ENCODE measurements around the gene OLFM2. TPM values are rescaled to one million over a fixed set of nuclear protein-coding genes. Genes with fewer than 3 reads are reported as not detected.
"Not testable (repeated sequence)": the region's sequence is repeated elsewhere in the genome, so short reads cannot be mapped to it uniquely, and the experiment has no call there.

Gene OLFM2
- polyA plus RNA-seq, 4 donors = 17.8 to 30.7 (median 23.2) TPM

DNA sequence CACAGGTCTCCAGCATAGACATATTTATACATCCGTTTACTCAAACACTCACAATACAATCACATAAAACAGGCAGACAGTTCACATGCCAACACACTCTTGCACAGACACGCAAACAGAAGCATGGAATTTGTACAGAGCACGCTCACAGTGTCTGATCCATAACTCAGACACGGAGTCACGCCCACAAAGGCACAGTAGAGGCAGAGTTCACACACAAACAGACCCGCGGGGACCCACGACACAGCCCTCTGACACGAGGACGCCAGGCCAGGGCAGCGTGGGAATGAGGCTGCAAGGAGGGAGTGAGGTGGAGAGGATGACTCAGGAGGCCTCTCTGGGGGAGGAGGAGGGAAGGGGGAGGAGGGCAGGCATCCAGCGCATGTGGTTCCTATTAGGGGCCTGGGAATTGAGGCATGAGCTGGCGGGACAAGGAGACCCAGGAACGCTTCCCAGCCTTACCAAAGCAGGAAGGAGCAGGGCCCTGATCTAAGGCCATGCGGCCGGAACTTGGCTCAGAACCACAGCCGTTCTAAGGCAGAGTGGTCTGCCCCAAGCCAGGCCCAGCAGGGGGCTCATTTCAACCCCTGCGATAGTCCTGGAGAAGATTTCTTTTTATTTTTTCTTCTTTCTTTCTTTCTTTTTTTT is 9.1 kb upstream of the OLFM2 start:
- DNase-seq (ENCODE audit: low read depth in 4 of 4, low spot score in 3 of 4) = peak in 2 of 4 donors; percentile 16 to 38

DNA sequence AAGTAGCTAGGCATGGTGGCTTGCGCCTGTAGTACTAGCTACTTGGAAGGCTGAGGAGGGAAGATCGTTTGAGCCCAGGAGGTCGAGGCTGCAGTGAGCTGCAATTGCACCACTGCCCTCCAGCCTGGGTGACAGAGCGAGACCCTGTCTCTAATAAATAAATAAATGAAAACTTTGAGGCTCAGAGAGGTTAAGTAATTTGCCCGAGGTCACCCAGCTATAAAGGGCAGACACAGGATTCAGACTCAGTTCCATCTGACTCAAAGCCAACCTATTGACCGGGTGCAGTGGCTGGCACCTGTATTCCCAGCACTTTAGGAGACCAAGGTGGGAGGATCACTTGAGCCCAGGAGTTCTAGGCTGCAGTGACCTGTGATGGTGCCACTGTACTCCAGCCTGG is 7.4 kb upstream of the OLFM2 start:
- no peak for DNase-seq (ENCODE audit: low read depth in 4 of 4, low spot score in 3 of 4)

DNA sequence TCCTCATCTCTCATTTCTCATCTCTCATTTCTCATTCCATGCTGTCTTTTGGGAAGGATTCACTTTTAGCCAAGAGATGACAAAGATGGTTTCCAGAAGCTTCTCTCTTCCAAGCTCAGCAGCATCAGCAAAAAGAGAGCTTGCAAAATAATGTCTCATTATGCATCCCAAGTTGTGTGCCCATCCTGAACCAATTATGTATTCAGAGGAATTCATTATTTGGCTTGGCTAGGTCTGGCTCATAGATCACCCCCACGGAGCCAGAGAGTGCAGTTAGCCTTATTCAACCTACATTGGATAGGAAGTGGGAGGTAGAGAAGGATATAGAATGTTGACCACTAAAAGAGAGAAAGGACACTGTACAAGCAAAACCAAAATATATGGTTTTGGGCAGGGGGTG is 5.4 kb upstream of the OLFM2 start:
- no peak for DNase-seq (ENCODE audit: low read depth in 4 of 4, low spot score in 3 of 4)

DNA sequence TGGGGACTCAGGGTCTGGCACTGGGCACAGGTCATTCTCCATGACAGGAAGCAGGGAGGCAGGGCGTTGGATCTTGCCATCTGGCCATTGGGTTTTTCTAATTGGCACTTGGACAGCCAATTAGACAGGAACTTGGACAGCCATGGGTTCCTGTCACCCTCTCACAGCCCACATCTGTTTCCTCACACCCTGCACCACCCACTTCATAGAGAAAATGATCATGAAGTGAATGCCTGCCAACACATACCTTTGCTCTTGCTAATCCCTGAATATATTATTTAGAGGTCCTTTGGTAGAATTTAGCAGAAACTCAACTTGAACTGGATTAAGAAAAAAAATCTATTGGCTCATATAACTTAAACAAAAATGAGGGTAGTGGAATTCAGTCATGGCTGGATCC is 4.9 kb upstream of the OLFM2 start:
- DNase-seq (ENCODE audit: low read depth in 4 of 4, low spot score in 3 of 4) = no peak

DNA sequence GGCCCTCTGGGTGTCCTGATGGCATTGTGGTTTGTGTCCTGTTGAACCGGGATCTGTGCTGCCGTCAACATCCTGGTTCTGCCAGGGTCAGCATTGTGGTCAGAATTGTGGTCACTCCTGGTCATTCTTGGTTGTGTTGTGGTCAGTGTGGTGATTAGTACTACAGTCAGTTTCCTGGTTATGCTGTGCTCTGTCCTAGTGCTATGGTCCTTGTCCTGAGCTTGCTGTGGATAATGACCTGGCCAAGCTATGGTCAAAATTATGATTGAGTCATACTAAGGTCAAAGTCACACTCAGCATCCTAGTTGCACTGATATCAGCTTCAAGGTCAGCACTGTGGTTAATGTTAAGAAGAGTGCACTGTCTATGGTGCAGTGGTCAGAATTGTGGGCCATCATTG is 4.5 kb upstream of the OLFM2 start:
- no peak for DNase-seq (ENCODE audit: low read depth in 4 of 4, low spot score in 3 of 4)

DNA sequence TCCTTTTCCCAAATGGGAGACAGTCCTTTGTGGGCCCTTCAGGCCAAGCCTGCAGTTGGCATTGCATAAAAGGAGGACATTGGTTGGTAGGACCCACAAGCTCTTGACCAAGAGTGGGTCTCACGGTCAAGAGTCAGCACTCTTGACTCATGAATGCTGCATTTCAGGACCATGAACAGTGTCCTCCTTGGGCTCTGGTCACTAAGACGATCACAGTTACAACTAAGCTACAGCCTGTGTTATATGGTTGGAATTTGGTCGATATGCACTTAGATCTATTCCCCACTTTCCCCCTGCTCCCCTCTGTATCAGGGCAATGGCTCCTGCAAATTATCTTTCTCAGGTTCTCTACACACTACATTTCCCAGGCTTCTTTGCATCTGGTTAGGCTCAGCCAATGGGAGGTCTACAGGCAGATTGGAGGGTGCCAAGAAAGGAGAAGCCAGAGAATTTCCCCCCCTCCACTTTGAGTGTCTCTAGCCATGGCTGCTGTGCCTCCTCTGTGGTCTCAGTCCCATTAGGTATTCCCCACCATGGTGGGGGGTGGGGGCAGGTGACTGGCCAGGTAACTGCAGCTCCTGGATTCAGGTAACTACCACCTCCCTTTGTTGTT is 3.1 kb upstream of the OLFM2 start:
- no peak for DNase-seq (ENCODE audit: low read depth in 4 of 4, low spot score in 3 of 4)

DNA sequence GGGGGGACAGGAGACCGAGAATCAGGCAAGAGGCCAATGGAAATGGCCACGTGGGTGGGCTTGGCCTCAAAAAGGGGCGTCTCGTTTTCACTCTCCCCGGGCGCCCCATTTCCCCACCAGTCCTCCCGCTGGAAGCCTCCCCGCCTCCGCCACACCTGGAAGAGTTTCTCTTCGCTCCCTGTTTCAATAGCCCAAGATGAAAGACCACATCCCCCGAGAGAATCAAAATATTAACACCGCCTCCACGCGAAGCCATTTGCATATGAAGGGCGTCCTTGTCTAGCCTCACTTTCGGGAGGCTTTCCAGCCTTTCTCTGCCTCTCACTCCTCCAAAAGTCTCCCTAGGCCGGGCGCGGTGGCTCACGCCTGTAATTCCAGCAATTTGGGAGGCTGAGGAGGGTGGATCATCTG is 691 bp upstream of the OLFM2 start:
- no peak for DNase-seq (ENCODE audit: low read depth in 4 of 4, low spot score in 3 of 4)

DNA sequence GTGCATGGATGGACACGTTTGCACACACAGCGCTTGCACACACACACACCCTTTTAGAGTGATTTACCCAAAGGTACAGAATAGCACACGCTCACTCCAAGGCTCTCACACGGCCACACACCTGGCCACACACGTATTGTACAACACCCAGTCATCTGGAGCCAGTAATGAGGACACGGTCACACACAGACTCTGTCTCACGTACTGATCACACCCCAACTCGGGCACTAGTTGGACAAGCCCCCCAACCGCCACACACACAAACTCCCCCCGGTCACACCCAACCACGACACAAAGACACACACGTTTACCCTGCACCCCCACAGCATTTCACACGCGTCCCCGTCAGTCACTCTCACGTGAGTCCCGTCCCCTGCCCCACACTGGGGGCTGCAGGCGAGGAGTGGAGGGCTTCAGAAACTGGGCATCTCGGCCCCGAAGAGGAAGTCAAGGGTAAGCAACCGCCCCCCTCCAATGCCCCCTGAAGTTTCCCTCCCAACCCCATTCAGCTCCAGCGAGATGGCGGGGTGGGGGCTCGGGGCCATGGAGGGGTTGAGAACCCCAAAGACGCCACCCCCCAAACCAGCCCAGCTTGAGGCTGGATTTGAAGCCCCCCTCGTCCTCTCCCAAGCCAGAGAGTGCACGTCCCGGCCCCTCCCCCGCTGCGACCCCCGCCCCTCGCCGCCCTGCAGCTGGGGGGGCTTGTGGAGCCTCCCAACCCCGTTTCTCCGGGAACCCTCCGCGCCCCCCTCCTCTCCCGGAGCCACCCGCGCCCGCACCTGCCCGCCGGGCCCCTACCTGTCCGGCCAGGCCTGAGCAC is 599 bp downstream of the OLFM2 start:
- DNase-seq (ENCODE audit: low read depth in 4 of 4, low spot score in 3 of 4) = no peak

DNA sequence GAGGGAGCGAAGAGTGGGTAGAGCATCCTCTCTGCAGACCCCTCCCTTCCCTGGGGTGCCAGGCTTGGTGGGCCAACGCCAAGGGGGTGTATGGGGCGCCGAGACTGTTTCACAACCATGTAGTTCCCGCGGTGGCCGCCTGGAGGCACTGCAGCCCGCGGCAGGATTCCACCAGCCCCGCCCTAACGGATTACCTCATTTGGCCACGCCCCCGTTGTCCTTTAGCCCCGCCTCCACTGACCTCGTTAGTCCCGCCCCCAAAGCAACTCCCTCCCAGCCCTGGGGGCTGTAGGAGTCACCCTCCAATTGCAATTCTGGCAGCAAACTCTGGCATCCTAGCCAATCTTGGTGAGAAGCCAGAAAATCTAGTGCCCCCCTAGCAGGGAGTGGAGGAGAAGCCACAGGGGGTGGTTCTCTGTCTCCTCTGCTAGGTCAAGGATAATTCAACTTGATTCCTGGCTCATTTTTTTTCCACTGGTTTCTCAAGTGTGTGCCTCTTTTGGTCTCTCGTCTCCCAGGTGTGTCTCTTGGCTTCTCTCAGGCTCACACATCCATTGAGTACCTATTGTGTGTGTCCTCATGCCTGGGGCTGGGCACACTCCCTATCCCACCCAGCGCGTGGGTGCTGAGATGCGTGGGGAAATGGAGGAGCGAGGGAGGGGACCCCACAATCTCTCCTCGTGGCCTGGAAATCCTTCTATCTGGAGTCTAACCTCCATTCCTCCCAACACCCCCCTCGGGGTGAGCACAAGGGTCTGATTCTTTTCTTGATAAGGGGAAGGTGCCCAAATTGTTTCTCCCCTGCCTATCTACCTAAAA is 2.0 kb downstream of the OLFM2 start:
- DNase-seq (ENCODE audit: low read depth in 4 of 4, low spot score in 3 of 4) = no peak

DNA sequence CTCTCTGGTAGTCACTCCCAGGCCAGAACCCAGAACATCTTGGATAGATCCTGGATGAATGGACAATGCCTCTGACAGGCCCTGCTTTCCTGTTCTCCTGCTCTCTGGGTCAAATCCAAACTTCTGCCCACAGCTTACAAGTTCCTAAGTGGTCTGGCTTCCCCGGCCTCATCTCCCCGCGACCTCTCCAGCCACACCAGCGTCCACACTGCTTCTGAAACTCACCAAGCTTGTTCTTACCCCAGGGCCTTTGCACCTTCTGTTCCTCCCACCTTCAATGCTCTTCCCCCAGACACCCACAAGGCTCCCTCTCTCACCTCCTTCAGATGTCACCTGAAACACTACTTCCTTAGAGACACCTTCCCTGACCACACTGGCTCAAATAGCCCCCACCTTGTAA is 3.5 kb downstream of the OLFM2 start:
- DNase-seq (ENCODE audit: low read depth in 4 of 4, low spot score in 3 of 4) = no peak

DNA sequence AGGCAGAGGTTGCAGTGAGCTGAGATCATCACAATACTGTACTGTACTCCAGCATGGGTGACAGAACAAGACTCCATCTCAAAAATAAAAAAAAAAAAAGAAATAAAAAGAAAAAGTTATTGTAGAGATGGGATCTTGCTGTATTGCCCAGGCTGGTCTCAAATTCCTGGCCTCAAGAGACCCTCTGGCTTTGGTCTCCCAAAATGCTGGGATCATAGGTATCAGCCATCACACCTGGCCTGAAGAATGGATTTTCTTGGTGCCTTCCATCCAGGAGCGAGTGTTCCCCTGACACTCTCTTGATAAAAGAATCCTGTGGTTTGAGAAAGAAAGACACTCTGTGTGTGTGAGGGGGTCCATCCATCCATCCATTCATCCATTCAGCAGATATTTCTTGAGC is 4.7 kb downstream of the OLFM2 start:
- no peak for DNase-seq (ENCODE audit: low read depth in 4 of 4, low spot score in 3 of 4)

DNA sequence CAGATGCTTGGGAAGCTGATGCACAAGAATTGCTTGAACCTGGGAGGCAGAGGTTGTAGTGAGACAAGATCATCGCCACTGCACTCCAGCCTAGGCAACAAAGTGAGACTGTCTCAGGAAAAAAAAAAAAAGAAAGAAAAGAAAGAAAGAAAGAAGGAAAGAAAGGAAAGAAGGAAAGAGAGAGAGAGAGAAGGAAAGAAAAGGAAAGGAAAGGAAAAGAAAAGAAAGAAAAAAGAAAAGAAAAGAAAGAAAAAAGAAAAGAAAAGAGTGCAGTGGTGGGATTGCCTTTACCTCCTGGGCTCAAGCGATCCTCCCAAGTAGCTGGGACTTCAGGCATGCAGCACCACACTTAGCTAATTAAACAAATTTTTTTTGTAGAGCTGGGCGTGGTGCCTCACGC is 12.9 kb downstream of the OLFM2 start:
- DNase-seq (ENCODE audit: low read depth in 4 of 4, low spot score in 3 of 4) = no peak

DNA sequence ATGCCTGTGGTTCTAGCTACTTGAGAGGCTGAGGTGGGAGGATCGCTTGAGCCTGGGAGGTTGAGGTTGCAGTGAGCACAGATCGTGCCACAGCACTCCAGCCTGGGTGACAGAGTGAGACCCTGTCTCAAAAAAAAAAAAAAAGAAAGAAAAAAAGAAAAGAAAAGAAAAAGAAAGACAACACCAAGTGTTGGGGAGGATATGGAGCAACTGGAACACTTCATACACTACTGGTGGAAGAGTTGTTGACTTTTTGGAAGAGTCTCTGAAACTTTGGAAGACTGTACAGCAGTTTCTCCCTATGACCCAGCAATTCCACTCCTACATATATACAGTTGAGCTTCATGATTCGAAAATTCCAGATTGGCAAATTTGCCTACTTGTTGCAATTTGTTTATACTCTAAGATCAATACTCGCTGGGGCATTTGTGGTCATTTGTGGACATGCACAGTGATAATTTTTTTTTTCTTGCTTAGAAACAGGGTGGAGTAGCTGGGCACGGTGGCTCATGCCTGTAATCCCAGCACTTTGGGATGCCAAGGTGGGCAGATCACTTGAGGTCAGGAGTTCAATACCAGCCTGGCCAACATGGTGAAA is 13.4 kb downstream of the OLFM2 start:
- DNase-seq (ENCODE audit: low read depth in 4 of 4, low spot score in 3 of 4) = not testable (repeated sequence)

DNA sequence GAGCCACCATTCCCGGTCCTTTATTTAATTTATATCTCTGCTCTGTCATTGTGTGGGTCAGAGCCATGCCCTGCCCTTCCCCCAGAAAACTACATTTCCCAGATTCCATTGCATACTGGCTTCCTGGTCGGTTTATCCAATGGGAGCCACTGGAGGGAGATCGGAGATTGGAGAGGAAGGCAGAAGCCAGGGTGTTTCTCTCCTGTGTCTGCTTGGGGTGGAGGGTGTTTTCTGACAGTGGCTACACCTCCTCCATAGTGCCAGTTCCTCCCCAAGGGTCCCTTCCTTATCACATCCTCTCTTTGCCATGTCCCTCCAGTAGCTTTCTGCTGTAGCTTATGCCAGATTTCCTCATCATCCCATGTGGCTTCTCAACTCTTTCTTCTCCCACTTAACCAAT is 19.0 kb downstream of the OLFM2 start:
- no peak for DNase-seq (ENCODE audit: low read depth in 4 of 4, low spot score in 3 of 4)

DNA sequence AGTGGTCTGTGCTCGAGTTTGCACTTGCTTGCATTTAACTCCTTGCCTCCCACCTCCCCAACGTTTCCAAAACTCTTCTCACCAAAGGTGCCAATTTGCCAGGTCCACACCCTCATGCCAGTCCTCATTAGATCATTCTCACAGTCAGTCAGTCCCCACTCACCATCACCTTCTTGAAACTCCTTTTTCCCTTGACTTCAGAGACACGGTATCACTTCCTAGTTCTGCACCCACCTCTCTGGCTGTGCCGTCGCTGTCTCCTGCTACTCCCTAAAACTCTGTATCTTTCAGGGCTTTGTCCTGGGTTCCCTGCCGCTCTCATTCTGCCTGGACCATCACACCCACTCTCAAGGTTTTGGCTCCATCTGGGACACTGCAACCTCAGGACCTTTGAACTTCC is 19.6 kb downstream of the OLFM2 start:
- DNase-seq (ENCODE audit: low read depth in 4 of 4, low spot score in 3 of 4) = no peak

DNA sequence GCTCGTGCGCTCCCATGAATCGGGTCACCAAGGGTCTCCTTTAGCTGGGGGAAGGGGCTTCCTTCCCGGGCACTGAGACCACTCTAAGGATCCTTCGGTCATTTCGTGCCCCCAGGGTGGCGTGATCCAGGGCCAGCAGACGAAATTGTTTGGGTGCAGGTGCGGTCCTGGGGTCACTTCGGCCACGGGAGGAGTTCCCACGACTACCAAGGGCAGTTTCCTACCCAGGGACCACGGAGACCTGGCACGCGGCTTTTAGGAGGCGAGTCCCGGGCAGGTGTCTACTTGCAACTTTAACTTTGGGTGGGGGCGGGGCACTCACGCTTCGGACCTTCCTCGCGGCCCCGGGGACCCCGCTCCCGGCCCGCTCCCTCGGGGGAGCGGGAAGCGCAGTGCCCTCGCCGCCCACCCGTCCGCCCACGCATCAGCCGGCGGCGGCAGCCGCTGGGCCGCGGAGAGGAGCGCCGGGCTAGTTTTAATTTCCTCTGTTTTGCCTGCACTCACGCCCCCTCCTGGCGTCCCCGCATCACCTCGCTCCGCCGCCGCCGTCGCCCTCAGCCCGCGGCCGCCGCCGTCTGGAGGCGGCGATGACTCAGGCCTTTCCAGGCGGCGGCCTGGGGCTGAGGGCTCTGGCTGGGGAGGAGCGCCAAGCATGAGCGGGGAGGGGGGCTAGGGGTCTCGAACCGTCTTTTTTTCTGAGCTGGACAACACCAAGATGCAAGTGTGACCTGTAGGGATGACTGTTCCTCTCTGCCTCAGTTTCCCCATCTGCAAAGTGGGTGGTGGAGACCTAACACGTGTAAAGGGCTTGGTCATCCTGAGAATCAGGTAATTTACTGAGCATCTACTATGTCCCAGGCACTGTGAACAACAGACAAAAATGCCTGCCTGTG is 21.8 kb downstream of the OLFM2 start:
- DNase-seq (ENCODE audit: low read depth in 4 of 4, low spot score in 3 of 4) = peak in 1 of 4 donors; percentile 52

DNA sequence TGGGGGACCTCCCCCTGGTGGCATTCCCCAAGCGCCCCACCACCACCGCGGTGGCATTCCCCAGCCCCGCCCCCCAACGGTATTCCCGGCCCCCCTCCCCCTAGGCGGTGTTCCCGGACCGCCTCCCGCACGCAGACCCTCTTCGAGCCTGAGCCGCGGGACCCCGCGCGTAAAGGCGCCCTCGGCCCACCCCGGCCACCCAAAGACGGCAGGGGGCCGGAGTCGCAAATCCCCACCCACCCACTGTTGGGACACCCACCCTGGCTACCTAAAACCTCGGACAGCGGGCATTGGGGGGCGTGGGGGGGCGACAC is 22.4 kb downstream of the OLFM2 start:
- no peak for DNase-seq (ENCODE audit: low read depth in 4 of 4, low spot score in 3 of 4)

DNA sequence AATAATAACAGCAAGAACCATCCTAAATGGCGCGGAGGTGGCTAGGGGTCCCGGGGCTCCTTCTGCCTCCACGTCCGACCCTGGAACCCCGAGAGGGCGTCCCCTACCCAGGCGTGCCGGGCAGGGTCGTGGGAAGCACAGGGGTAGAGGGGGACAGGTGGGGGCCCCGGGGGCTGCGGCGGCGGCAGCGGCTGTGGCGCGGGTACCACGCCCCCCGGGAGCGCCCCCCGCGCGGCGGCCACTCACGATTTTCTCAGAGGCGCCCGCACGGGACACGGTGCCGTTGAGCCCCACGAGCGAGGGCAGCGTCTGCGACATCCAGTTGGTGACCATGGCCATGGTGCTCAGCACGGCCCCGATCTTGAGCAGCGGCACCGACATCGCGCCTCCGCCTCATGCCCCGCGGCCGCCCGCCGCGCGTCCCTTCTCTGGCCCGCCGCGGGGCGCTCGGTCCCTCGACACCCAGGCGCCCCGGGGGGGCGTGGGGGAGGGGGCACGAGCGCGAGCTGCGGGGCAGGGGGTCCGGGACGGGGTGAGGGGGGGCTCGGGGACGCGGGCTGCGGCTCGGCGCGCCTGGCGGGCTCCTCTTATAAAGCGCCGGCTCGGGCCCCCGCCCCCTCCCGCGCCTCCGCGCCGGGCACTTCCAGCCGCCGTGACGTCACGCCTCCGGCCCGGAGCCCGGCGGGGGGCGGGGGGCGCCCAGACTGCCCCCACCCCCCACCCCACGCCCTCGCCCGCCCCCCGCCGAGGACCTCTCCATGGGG is 22.9 kb downstream of the OLFM2 start:
- no peak for DNase-seq (ENCODE audit: low read depth in 4 of 4, low spot score in 3 of 4)

DNA sequence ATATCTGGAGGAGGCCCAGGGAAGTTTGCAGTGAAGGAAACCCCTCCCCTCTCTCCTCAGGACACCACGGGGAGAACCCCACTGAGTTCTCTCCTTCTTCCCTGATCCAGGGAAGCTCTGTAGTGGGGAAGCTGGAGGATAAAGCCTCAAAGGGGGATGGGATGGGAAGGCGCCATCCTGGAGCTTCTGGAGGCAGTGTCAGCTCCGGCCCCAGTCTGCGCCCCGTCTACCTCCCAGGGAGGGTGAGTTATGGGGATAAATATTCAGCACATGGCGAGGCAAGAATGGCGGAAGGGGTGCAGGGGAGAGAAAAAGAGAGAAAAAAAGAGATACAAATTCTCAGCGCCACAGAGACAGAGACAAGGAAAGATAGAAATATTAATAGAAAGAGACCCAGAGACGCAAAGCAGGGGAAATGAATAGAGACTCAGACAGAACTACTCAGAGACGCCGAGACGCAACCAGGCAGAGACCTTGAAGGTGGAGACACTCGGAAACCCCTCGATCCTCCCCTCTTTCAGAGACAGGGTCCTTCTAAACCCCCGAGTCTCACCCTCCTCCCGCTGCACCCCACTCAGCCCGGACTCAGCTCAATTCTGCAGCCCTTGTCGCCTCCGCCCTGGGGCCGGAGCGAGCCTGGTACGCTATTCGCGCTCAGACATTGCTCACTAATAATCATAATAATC is 23.6 kb downstream of the OLFM2 start:
- no peak for DNase-seq (ENCODE audit: low read depth in 4 of 4, low spot score in 3 of 4)

Data from left renal pelvis (tissue), 4 donors.